WTC11 (cell line): ENCODE results near the gene TTN.

ENCODE experiments used
- MAX ChIP-seq: sonication (generic); formaldehyde crosslinking; IDR thresholded peaks from 2 replicates; pipeline ENCODE4 v1.8.0; 2022; ENCODE audit warnings: mild to moderate bottlenecking, missing genetic modification reagents
- NR2C2 ChIP-seq: sonication (generic); formaldehyde crosslinking; IDR thresholded peaks from 2 replicates; pipeline ENCODE4 v1.8.0; 2022; ENCODE audit warnings: mild to moderate bottlenecking, missing genetic modification reagents

- TF ChIP-seq NR2C2 (no peak), MAX (CRISPR knock-in tag) (no peak)
Measured at GRCh38 chr2:178731300-178731699, 75.9 kb downstream of the TTN start.
